ENCODE data around the gene GSX1.
A peak's percentile ranks its signal among the peaks of the same experiment; 100 is the strongest.

Gene GSX1

DNA sequence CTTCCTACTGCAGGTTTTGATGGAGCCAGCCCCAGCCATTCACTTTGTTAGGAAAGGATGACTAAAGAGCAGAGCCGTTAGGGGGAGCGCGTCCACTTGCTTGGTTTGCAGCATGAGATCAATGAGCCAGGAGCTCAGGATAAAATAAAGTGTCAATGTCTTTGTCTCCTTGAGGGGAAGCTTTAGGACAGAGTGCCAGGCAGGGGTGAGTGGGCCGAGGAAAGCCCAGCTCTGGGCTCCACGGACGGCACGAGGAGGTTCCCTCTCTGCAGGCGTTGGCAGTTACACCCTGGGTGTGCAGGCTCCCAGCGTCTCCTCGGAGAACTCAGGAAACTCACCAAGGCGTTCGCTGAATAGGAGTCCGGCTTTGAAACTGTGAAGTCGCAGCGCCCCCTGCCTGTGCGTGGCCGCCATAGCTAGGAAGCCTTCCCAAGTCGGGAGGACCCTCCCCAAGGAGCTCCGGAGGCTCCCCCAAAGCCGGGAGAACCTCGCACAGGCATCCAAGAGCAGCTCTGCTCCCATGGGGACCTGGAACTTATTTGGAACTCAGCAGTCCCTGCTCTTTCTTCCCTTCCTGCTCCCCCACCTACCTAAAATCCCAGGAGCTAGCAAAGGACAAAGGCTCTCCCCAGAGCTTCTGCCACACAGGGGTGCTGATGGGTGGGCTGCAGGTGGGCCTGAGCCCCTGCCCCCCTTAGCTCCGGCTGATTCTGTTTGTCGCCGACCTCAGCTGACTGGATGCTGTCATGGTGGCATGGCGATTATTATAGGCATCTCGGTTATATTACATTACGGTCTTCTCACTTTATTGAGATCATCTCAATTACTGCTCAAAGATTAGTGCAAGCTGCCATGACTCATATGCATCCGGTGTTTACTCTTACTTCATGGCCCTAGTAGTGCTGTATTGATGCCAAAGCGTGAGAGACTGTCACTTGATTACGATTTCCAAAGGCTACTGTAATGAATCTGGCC, 34.4 kb downstream of the GSX1 start:
- no peak overlapping the region for H3K27ac ChIP-seq
- H3K36me3 ChIP-seq, result no peaks in the 10 kb centered on the region
- H3K9me3 ChIP-seq, result no peaks in the 10 kb centered on the region
- peaks cover 0 to 65% of the 10 kb centered on the region in 2 donors for H3K27me3 ChIP-seq
- H3K4me3 ChIP-seq, result peak overlapping the region in 1 of 2 donors; percentile 27
- TF ChIP-seq CTCF (IDR thresholded peaks at IDR 0.05), result peak; percentile 87 to 88
- peak; percentile 64 to 85 for DNase-seq
- intact Hi-C loops (cut with DNase I; ENCODE audit: low total_unique reads), result loop anchor here (5.0 to 10.0 kb wide), 3 partner anchors 294 to 852 kb away; no protein-coding TSS in a partner anchor
- peaks cover 0 to 10% (median 6%) of the 10 kb centered on the region in 4 donors for H3K4me1 ChIP-seq

GRCh38 chr13:27827646-27828045, 35.4 kb downstream of the GSX1 start:
- Histone ChIP-seq H3K9me3 (no peaks in the 10 kb centered on the region), H3K27me3 (peaks cover 0 to 56% of the 10 kb centered on the region in 2 donors)
- intact Hi-C loops (cut with DNase I; ENCODE audit: low total_unique reads), result loop anchor here (5.0 to 10.0 kb wide), 3 partner anchors 295 to 853 kb away; no protein-coding TSS in a partner anchor

DNA sequence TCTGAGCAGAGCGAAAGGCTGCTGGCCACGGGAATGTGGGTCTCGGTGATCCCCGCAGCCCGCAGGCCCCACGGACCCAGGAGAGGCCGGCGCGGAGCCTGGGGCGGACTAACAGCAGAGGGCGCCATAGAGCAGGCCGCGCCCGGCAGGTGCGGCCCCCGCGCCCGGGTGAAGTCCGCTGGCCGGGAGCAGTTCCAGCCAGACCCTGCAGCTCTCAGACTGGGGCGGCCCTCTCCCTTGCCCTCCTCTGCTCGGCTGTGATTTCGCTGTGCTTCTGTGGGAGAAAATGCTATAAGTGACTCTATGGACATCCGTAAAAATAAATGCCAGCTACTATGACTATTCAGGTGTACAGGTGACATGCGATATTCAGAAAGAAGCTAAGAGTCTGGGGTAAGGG, 37.7 kb downstream of the GSX1 start:
- DNase-seq, result no peak
- Histone ChIP-seq H3K27ac (no peak overlapping the region), H3K4me1 (peaks cover 0 to 10% (median 6%) of the 10 kb centered on the region in 4 donors), H3K36me3 (no peaks in the 10 kb centered on the region), H3K4me3 (peak overlapping the region in 1 of 2 donors; percentile 22), H3K9me3 (no peaks in the 10 kb centered on the region), H3K27me3 (peaks cover 0 to 48% of the 10 kb centered on the region in 2 donors)
- intact Hi-C loops (cut with DNase I; ENCODE audit: low total_unique reads), result loop anchor here (5.0 kb wide), 1 partner anchor 137 kb away; the partner anchor contains the start of gene CDX2
- peak; percentile 69 to 95 for TF ChIP-seq CTCF (IDR thresholded peaks at IDR 0.05)

More at GRCh38 chr13:27827646-27828045, 35.4 kb downstream of the GSX1 start:
- Histone ChIP-seq H3K36me3 (no peaks in the 10 kb centered on the region), H3K4me1 (peaks cover 0 to 10% (median 6%) of the 10 kb centered on the region in 4 donors), H3K27ac (no peak overlapping the region), H3K4me3 (no peak overlapping the region)
- TF ChIP-seq CTCF (IDR thresholded peaks at IDR 0.05), result no peak
- DNase-seq, result no peak

- Histone ChIP-seq H3K4me1 (peaks cover 0 to 6% (median 4%) of the 10 kb centered on the region in 4 donors), H3K27ac (no peak overlapping the region), H3K27me3 (peaks cover 0 to 37% of the 10 kb centered on the region in 2 donors), H3K36me3 (no peaks in the 10 kb centered on the region), H3K9me3 (no peaks in the 10 kb centered on the region), H3K4me3 (no peak overlapping the region)
- no peak for TF ChIP-seq CTCF (IDR thresholded peaks at IDR 0.05)
- intact Hi-C loops (cut with DNase I; ENCODE audit: low total_unique reads), result loop anchor here (5.0 kb wide), 1 partner anchor 134 kb away; the partner anchor contains the start of gene CDX2
- no peak for DNase-seq
Measured at GRCh38 chr13:27833206-27833605, 40.9 kb downstream of the GSX1 start.

- Histone ChIP-seq H3K4me3 (no peak overlapping the region), H3K4me1 (peaks cover 0 to 6% (median 4%) of the 10 kb centered on the region in 4 donors), H3K27ac (no peak overlapping the region), H3K9me3 (no peaks in the 10 kb centered on the region), H3K27me3 (peaks cover 0 to 33% of the 10 kb centered on the region in 2 donors), H3K36me3 (no peaks in the 10 kb centered on the region)
- intact Hi-C loops (cut with DNase I; ENCODE audit: low total_unique reads), result loop anchor here (5.0 kb wide), 1 partner anchor 133 kb away; the partner anchor contains the start of gene CDX2
- TF ChIP-seq CTCF (IDR thresholded peaks at IDR 0.05), result no peak
- DNase-seq, result no peak
Measured at GRCh38 chr13:27834095-27834494, 41.8 kb downstream of the GSX1 start.

Data from tibial artery (tissue), 4 donors.